Memory B cell (primary cell): ENCODE measurements around the gene TENM4.

Experiments used
- ATAC-seq: fragments of 150-1000 bp; cut with Tn5 transposase; 2 replicates; pipeline ENCODE4 v1.10.0; 2021; ENCODE audit warnings: low read depth, mild to moderate bottlenecking, moderate library complexity
- DNase-seq, 2 donors: peaks; one replicate each; pipeline ENCODE4 v3.0.0; 2022; ENCODE audit warnings: low spot score in 2 of 2
- H3K27ac Mint-ChIP-seq: one replicate; pipeline ENCODE4 v1.8.0; 2022; ENCODE audit warnings: mild to moderate bottlenecking, moderate library complexity, mixed read lengths
- H3K27me3 Mint-ChIP-seq: one replicate; pipeline ENCODE4 v1.8.0; 2022; ENCODE audit warnings: mixed read lengths
- H3K36me3 Mint-ChIP-seq: one replicate; pipeline ENCODE4 v1.8.0; 2022; ENCODE audit warnings: mild to moderate bottlenecking, mixed read lengths
- H3K4me1 Mint-ChIP-seq: one replicate; pipeline ENCODE4 v1.8.0; 2022; ENCODE audit warnings: mixed read lengths
- H3K4me3 Mint-ChIP-seq: one replicate; pipeline ENCODE4 v1.8.0; 2022; ENCODE audit warnings: mild to moderate bottlenecking, moderate library complexity, mixed read lengths
- H3K9me3 Mint-ChIP-seq: one replicate; pipeline ENCODE4 v1.8.0; 2022; ENCODE audit warnings: mixed read lengths

TENM4 gene

DNA sequence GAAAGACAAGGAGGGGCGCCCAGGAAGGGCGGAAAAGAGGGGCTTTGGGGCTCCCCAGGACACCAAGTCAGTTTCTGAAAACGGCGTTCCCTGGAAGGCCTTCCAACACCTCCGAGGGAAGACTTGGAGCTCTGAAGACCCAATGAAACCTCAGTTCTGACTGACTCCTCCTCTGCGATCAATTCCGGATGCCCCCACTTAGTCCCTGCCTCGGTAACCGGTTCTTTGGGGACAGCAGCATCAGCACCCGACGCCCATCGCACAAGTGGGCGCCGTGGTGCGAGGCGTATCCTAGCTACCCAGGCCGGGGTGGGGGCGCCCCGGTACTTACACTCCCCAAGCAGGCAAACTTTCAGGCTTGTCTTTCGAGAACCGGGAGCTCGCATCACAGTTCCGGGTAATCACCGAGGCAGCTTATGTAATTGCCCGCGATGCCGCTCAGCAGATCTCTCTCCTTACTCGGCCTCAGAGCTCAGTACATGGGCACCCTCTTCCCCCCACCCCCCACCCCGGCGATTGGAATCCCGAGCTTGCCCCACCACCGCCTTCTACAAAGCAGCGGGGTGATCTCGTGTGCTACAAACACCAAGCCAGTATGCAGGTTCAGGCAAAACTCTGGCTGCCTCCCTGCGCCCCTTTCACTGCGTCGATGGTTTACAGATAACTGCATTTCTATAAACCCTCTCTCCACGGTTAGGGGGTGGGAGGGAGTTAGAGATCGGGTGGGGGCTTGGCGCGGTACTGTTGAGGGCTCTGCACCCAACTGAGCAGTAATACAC is 2.0 kb downstream of the TENM4 start:
- Mint-ChIP-seq H3K4me3 (peak overlapping the region; percentile 83), H3K27me3 (peaks cover 14% of the 10 kb centered on the region), H3K36me3 (no peaks in the 10 kb centered on the region), H3K27ac (peak overlapping the region; percentile 17), H3K4me1 (peaks cover 31% of the 10 kb centered on the region), H3K9me3 (no peaks in the 10 kb centered on the region)
- no peak for ATAC-seq
- peak; percentile 35 for DNase-seq

GRCh38 chr11:79437981-79438630 is 2.7 kb downstream of the TENM4 start:
- Mint-ChIP-seq H3K36me3 (no peaks in the 10 kb centered on the region), H3K27ac (peak overlapping the region; percentile 42), H3K4me3 (peak overlapping the region; percentile 83), H3K9me3 (no peaks in the 10 kb centered on the region), H3K4me1 (peaks cover 31% of the 10 kb centered on the region), H3K27me3 (peaks cover 15% of the 10 kb centered on the region)
- DNase-seq = peak; percentile 5 to 30
- no peak for ATAC-seq

GRCh38 chr11:79437278-79437980 is 3.4 kb downstream of the TENM4 start:
- Mint-ChIP-seq H3K27ac (peak overlapping the region; percentile 42), H3K9me3 (no peaks in the 10 kb centered on the region)
- peak in 1 of 2 donors; percentile 42 for DNase-seq

DNA sequence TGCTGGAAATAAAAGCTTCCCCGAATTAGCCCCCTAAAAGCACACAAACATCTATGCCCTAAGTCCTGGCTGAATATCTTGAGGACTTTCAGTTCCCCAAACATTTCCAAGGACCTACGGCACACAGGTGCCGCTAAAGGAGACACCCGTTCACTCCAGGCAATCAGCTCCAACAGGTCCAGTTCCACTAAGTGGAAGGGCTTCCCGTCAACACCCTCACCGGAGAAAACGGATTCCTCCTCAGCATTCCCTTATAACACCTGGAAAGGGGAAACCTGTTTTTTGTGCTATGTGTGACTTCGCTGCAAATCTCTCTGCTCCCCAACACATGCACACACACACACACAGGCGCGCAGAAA is 3.9 kb downstream of the TENM4 start:
- Mint-ChIP-seq H3K4me1 (peaks cover 29% of the 10 kb centered on the region), H3K27me3 (peaks cover 17% of the 10 kb centered on the region), H3K9me3 (no peaks in the 10 kb centered on the region), H3K27ac (no peak overlapping the region), H3K36me3 (peaks cover 1% of the 10 kb centered on the region), H3K4me3 (peak overlapping the region; percentile 83)
- ATAC-seq (no peak), DNase-seq (peak in 1 of 2 donors; percentile 21)

More at GRCh38 chr11:79437278-79437980, 3.4 kb downstream of the TENM4 start:
- H3K4me1 Mint-ChIP-seq = peaks cover 31% of the 10 kb centered on the region
- peaks cover 15% of the 10 kb centered on the region for H3K27me3 Mint-ChIP-seq
- peak overlapping the region; percentile 83 for H3K4me3 Mint-ChIP-seq
- ATAC-seq = no peak
- H3K36me3 Mint-ChIP-seq = no peaks in the 10 kb centered on the region

GRCh38 chr11:79434283-79434682 is 6.5 kb downstream of the TENM4 start:
- Mint-ChIP-seq H3K4me1 (peaks cover 15% of the 10 kb centered on the region), H3K36me3 (peaks cover 1% of the 10 kb centered on the region), H3K9me3 (no peaks in the 10 kb centered on the region), H3K27ac (no peak overlapping the region), H3K27me3 (peaks cover 17% of the 10 kb centered on the region), H3K4me3 (no peak overlapping the region)
- DNase-seq (no peak), ATAC-seq (no peak)

GRCh38 chr11:79432138-79432537 is 8.7 kb downstream of the TENM4 start:
- DNase-seq (no peak), ATAC-seq (no peak)
- Mint-ChIP-seq H3K27me3 (peaks cover 16% of the 10 kb centered on the region), H3K4me3 (no peak overlapping the region), H3K9me3 (no peaks in the 10 kb centered on the region), H3K36me3 (peaks cover 1% of the 10 kb centered on the region), H3K4me1 (peaks cover 7% of the 10 kb centered on the region), H3K27ac (no peak overlapping the region)

DNA sequence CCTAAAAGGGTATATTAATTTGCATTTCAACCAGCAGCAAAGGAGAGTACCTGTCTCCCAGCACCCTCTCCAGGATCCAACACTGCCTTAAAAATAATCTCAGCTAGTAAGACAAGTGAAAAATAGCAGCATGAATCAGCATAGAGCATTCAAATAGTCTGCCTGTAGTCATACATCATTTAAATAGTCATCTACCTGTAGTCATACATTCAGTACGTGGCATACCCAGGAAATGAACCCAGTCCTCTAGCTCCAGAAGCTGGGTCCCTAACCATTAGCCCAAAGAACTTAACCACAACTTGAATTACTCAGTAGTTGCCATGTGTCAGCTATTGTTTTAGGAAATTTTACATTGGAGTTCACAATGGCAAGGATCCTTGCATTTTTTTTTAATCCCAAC is 9.3 kb downstream of the TENM4 start:
- DNase-seq = no peak

DNA sequence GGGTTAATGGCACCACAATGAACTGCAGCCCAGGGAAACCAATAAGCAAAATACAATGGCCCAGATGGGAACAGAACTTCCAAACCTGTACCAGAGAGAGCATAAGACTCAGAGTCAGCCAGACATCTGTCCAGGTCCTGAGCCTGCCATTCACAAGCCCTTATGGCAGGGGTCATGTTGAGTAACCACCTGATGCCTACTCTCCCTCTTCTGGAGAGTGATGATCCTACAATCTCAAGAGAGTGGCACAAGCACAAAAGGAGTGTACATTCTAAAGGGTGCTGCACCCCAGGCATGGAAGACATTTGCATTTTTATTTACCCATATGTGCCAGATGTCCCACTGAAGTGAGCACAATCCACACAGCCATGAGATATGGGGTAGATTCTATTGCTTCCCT is 10.6 kb downstream of the TENM4 start:
- Mint-ChIP-seq H3K4me1 (no peaks in the 10 kb centered on the region), H3K9me3 (no peaks in the 10 kb centered on the region), H3K4me3 (no peak overlapping the region), H3K27me3 (peaks cover 7% of the 10 kb centered on the region), H3K27ac (no peak overlapping the region), H3K36me3 (peaks cover 1% of the 10 kb centered on the region)
- DNase-seq (no peak), ATAC-seq (no peak)

More for the DNA sequence above, 9.3 kb downstream of the TENM4 start:
- Mint-ChIP-seq H3K27ac (no peak overlapping the region), H3K27me3 (peaks cover 11% of the 10 kb centered on the region), H3K4me1 (peaks cover 1% of the 10 kb centered on the region), H3K4me3 (no peak overlapping the region), H3K36me3 (peaks cover 1% of the 10 kb centered on the region), H3K9me3 (no peaks in the 10 kb centered on the region)
- ATAC-seq = no peak

DNA sequence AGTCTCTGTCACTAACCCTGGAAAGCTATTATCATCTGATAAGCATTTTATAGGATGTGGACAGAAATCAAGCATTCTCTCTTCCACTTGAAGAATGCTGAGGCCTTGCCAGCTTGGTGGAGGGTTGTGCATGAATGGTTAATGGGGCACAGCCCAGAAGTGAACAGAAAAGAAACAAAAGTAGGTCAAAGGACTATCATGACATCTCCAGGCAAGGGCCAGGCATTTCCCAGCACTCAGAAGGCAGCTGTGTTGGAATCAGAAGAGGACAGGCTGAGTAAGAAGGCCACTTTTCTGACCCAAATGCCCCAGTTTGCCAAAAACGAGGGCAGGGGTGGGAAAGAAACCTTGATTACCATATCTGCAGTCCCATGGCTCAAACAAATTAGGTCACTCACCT is 12.4 kb downstream of the TENM4 start:
- Mint-ChIP-seq H3K27me3 (peaks cover 4% of the 10 kb centered on the region), H3K4me3 (no peak overlapping the region), H3K9me3 (no peaks in the 10 kb centered on the region), H3K27ac (no peak overlapping the region), H3K36me3 (peaks cover 1% of the 10 kb centered on the region), H3K4me1 (no peaks in the 10 kb centered on the region)
- no peak for ATAC-seq
- no peak for DNase-seq

GRCh38 chr11:79427611-79428327 is 13.1 kb downstream of the TENM4 start:
- Mint-ChIP-seq H3K27me3 (peaks cover 2% of the 10 kb centered on the region), H3K27ac (no peak overlapping the region), H3K4me1 (no peaks in the 10 kb centered on the region), H3K9me3 (no peaks in the 10 kb centered on the region), H3K4me3 (no peak overlapping the region), H3K36me3 (peaks cover 1% of the 10 kb centered on the region)
- DNase-seq (no peak), ATAC-seq (no peak)

DNA sequence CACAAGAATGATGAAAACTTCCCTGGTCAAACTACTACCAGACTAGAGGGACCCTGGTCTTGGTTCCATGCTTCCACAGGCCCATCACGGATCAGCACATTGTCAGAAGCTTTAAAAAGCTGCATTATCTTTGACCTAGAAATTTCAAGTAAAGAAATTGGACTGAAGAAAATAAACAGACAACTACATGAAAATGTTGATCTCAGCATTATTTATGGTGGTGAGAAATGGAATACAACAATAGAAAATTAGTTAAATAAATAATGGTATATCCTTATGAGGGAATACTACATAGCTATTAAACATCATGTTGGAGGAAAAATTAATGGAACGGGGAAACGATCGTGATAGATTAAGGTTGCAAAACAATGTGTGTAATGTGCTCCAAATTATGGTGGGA is 13.7 kb downstream of the TENM4 start:
- Mint-ChIP-seq H3K4me1 (no peaks in the 10 kb centered on the region), H3K36me3 (peaks cover under 1% of the 10 kb centered on the region), H3K9me3 (no peaks in the 10 kb centered on the region), H3K27ac (no peak overlapping the region), H3K27me3 (peaks cover 1% of the 10 kb centered on the region), H3K4me3 (no peak overlapping the region)
- no peak for ATAC-seq
- no peak for DNase-seq

DNA sequence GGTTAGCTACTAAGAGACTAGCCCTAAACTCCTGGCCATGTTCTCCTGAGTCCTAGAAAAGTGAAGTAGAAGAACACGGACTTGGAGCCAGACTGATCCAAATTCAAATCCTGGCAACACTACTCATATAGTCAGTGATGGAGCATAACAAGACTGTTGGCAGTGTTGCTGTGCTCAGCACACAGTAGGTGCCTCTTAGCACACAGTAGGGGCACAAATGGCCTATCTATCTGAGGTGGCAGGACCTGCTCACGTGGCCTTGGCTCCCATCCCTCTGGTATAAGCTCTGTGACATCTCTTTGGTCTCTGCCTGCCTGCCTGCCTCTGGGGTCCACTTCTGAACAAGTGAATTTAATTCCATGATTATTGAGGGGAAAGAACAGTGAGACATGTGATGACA is 15.4 kb downstream of the TENM4 start:
- H3K27ac Mint-ChIP-seq = no peak overlapping the region
- no peak overlapping the region for H3K4me3 Mint-ChIP-seq
- H3K36me3 Mint-ChIP-seq = no peaks in the 10 kb centered on the region
- no peaks in the 10 kb centered on the region for H3K9me3 Mint-ChIP-seq
- ATAC-seq (no peak), DNase-seq (no peak)
- H3K4me1 Mint-ChIP-seq = no peaks in the 10 kb centered on the region
- peaks cover 3% of the 10 kb centered on the region for H3K27me3 Mint-ChIP-seq

GRCh38 chr11:79423736-79424135 is 17.1 kb downstream of the TENM4 start:
- Mint-ChIP-seq H3K4me1 (peaks cover 4% of the 10 kb centered on the region), H3K36me3 (no peaks in the 10 kb centered on the region), H3K4me3 (no peak overlapping the region), H3K9me3 (no peaks in the 10 kb centered on the region), H3K27ac (no peak overlapping the region), H3K27me3 (peaks cover 3% of the 10 kb centered on the region)
- no peak for ATAC-seq
- no peak for DNase-seq

GRCh38 chr11:79422866-79423265 is 18.0 kb downstream of the TENM4 start:
- Mint-ChIP-seq H3K27ac (no peak overlapping the region), H3K27me3 (peaks cover 3% of the 10 kb centered on the region), H3K4me1 (peaks cover 4% of the 10 kb centered on the region), H3K36me3 (no peaks in the 10 kb centered on the region), H3K9me3 (no peaks in the 10 kb centered on the region), H3K4me3 (no peak overlapping the region)
- no peak for DNase-seq
- no peak for ATAC-seq
